ENCODE measurements around the gene PTGDS.

Gene PTGDS

DNA sequence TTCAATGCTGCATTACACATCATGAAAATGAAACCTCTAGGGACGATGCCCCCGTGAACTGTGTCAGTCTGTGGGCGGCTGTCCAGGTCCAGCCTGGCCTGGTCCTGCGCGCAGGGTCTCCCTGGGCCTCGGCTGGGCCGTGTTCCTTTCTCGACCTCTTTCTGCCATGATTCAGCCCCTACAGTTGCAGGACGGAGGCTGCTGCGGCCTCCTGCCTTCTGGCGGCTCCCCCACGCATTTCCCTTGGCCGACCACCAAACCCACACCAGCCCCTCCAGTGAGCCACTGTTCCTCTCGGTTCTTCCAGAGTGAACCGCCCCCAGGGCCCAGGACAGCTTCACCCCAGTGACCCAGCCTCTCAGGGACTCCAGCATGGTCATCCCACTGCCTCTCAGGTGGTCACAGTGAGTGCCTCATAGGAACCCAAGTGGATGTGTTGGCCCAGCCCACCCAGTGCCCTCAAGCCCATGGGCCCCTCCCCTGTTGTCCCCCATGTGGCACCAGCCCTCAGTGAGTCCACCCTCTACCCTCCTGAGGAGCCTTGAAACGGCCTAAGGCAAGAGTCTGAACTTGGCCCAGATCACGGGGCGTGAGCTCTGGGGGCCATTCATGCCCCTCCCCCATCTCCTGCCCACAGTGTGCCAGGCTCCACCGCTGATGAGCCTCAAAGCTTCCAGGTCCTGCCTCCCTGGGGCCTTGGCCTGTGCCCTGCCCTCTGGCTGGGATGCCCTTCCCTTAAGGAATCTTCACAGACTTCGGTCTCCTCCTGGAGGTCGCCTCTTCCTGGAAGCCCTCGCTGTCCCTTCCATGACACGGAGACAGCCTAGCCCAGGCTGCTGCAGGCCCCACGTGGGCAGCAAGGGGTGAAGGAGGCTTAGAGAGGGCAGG, 29.1 kb downstream of the PTGDS start:
- TF ChIP-seq GATA2 (IDR thresholded peaks at IDR 0.05; ENCODE audit: low read depth, low read length) (no peak), GATA3 (IDR thresholded peaks at IDR 0.05; ENCODE audit: low read depth, low read length) (no peak)

DNA sequence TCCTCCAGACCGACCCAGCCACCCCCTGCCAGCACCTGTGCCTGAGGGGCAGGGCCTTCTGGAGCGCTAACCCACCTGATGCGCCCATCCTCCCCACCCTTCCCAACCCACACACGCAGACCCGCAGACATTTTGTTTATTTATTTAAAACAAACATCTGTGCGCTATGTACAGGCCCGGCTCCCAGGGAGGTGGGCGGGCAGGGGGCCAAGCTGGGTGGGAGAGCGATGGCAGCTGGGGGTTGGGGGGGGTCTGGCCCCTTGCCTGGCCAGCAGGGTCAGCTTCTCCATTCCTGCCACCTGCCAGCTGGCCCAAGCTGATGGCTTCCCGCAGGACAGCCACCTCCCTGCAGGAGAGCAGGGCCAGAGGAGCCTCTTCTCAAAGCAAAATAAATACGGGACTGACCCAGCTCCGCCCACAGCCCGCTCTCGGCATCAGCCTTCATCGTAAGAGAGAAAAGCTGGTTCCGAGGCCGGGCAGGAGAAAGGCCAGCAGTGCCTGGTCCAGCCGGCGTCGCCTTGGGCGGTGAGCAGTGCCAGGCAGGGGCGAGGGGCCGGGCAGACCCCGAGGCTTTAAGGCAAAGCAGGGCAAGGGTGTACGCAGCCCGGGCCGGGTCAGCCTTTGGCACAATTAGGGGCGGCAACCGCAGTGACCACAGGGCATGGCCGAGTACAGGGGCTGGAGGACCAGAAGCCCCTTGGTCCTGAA, 30.0 kb downstream of the PTGDS start:
- TF ChIP-seq GATA2 (IDR thresholded peaks at IDR 0.05; ENCODE audit: low read depth, low read length) (no peak), GATA3 (IDR thresholded peaks at IDR 0.05; ENCODE audit: low read depth, low read length) (no peak)

DNA sequence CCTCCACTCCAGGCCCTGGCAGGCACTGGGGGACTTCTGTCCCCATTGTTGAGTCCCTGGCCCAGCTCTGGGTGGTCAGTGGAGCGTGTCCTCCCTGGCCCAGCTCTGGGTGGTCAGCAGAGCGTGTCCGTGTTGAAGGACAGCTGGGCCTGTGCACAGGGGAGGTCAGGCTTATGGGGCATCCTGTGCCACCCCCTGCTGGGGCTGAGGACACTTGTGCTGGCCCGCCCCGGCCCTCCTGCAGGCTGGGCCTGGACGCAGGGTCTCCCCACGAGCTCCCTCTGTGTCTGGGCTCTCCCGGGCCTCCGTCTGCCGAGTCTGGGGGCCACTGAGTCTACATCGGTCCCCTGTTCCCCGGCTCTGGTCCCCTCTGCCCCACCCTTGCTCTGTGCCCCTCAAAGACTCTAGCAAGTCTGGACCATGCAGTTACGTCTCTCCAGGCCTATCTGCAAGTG, 30.5 kb downstream of the PTGDS start:
- TF ChIP-seq GATA2 (IDR thresholded peaks at IDR 0.05; ENCODE audit: low read depth, low read length) (no peak), GATA3 (IDR thresholded peaks at IDR 0.05; ENCODE audit: low read depth, low read length) (no peak)

DNA sequence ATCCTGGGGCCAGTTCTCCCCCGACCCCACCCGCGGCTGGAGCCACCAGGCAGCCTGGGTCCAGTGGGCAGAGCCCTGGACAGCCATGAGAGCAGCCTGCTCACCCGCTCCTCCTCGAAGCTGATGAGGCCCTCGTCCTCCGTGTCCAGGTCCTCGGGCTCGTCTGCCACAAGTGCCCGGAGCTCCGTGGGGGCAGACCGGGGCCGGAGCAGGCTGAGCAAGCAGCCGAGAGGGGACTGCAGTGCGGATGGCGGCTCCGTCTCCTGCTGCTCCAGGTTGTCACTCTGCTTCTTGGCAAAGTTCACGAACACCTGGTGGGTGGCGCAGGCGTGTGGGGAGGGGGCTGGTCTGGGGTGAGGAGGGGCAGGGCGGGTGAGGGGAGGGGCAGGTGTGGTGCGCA, 31.0 kb downstream of the PTGDS start:
- TF ChIP-seq GATA2 (IDR thresholded peaks at IDR 0.05; ENCODE audit: low read depth, low read length), result no peak
- no peak for TF ChIP-seq GATA3 (IDR thresholded peaks at IDR 0.05; ENCODE audit: low read depth, low read length)

DNA sequence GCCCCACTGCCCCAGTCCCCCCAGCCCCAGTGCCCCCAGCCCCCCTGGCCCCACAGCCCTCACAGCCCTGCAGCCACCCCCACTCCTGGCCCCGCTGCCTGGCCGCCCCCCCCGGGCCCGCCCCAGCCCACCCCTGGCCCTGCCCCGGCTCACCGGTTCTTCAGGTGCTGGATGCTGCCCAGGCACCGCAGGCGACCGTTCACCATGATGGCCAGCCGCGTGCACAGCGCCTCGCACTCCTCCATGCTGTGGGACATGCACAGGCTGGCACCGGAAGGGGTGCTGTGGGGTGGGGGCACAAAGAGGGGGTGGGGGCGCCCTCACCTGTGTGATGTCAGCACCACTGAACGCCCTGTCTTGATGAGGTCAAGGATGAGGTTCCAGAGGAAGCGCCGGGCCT, 31.9 kb downstream of the PTGDS start:
- TF ChIP-seq GATA3 (IDR thresholded peaks at IDR 0.05; ENCODE audit: low read depth, low read length) (no peak), GATA2 (IDR thresholded peaks at IDR 0.05; ENCODE audit: low read depth, low read length) (no peak)

DNA sequence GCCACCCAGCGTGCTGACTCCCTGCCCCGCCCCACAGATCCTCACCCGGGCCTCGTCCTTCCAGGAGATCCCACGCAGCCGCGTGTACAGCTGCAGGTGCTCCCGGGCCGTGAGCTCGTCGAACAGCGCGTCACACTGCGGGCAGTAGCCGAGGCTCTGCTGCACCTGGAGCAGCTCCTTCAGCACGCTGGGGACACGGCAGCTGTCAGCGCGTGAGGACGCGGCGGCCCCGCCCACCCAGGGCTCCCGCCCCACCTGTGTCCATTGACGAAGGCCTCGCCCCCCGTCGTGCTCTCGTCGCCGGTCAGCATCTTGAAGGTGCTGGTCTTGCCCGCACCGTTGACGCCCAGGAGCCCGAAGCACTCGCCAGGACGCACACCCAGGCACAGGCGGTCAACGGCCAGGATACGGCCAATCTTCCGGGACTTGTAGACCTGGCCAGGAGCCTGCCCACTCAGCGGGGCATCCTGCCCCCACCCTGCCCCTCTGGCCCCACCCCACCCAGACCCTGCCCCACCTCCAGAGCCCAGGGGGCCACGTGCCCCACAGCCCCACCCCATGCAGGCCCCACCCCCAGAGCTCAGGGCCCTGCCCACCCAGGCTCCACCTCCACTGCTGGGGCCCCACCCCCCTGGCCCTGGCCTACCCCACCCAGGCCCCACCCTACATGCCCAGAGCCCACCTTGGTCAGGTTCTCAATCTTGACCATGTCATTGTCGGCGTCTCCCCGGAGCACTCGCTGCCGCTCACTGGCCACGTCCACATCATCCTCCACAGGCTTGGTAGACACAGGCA, 32.8 kb downstream of the PTGDS start:
- TF ChIP-seq GATA2 (IDR thresholded peaks at IDR 0.05; ENCODE audit: low read depth, low read length), result no peak

DNA sequence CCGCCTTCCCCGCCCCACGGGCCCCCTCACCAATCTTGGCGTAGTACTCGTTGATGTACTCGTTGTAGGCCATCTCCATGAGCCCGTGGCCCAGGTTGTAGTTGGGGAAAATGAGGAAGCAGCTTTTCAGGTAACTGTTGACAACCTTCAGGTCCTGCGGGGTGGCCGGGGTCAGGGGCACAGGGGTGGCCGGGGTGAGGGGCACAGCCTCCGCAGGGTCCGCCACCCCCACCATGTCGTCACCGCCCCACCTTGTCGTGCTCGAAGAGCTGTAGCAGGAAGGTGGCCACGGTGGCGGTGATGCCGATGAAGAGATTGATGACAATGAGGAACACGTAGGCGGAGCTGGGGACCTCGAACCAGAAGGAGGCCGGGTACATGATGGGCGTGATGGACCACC, 33.9 kb downstream of the PTGDS start:
- no peak for TF ChIP-seq GATA3 (IDR thresholded peaks at IDR 0.05; ENCODE audit: low read depth, low read length)
- no peak for TF ChIP-seq GATA2 (IDR thresholded peaks at IDR 0.05; ENCODE audit: low read depth, low read length)

DNA sequence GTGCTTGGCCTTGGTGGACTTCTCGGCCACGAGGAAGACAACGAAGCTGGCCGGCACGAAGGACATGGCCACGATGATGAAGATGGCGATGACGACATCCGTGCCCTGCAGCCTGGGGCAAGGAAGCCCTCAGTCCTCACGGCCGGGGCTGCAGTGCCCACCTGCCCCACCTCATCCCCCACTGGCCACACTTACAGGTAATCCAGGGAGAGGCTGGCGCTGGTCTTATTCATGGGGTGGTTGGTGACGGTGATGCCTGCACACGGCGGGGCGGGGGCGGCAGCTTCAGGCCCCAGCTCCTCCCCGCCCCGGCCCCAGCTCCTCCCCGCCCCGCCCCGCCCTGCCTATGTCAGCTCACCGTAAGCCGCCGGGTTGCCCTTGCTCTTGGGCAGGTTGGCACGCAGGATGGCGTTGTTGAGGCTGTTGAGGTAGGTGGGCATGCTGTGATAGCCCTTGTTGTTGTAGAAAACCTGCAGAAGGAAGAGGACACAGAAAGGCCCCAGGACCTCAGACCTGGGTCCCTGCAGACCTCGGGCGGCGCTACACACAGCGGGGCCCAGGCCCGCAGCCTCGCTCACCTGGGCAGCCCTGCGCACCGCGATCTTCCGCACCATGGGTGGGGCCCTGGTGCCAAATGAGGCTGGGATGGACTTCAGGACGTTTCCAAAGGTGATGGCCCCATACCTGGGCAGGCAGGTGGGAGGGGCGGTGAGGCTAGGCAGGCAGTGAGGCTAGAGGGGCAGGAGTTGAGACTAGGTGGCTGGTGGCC, 34.8 kb downstream of the PTGDS start:
- TF ChIP-seq GATA2 (IDR thresholded peaks at IDR 0.05; ENCODE audit: low read depth, low read length), result no peak
- no peak for TF ChIP-seq GATA3 (IDR thresholded peaks at IDR 0.05; ENCODE audit: low read depth, low read length)

DNA sequence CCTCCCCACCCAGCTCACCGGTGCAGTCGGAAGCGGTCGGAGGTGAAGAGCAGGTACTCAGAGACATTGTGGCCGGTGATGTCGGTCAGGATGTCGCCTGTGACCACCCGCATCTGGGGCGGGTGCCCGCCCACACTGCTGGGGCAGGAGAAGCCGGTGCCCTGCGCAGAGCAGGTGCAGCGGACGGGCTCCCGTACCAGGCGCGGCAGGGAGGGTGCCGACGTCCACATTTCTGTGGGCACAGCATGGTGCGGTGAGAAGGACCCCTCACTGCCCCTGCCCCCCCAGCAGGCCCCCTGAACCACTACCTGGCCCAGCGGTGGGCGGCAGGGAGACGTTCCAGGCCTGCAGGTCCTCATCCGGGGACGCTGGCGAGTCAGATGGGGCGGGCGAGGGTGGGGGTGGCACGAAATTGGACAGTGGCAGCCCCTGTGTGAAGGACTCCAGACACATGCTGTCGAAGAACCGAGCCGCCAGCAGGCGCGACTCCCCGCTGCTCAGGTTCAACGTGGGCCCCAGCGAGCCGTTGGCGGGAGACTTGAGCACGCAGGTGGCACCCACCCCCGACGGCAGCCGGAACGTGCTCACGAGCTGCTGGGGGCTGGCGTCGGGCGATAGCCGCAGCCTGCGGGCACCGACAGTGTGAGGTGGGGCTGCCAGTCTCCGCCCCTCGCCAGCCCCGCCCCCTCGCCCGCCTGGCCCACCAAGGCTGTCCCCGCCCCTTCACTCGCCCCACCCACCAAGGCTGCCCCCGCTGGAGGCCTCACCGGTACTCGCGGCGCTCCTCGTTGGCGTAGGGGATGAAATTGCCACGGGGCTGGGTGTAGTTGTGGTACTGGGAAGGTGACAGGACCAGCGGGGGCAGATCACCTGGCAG, 35.6 kb downstream of the PTGDS start:
- TF ChIP-seq GATA2 (IDR thresholded peaks at IDR 0.05; ENCODE audit: low read depth, low read length), result no peak
- TF ChIP-seq GATA3 (IDR thresholded peaks at IDR 0.05; ENCODE audit: low read depth, low read length), result no peak

DNA sequence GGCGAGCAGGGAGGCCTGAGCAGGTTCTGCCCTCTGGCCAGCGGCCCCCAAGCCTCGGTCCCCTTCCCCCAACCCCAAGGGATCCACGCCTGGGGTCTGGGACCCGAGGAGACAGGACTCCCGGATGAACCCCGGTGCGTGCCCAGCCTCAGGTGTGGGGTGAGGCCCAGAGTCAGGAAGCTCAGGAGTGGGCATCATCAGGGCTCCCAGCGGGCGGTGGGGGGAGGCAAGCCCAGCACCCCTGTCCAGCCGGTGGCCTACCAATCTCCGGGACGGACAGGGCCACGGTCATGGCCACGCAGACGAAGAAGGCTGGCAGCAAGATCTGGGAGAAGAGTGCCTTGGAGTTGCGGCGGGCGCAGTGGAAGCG, 36.3 kb downstream of the PTGDS start:
- TF ChIP-seq GATA3 (IDR thresholded peaks at IDR 0.05; ENCODE audit: low read depth, low read length) (no peak), GATA2 (IDR thresholded peaks at IDR 0.05; ENCODE audit: low read depth, low read length) (no peak)

DNA sequence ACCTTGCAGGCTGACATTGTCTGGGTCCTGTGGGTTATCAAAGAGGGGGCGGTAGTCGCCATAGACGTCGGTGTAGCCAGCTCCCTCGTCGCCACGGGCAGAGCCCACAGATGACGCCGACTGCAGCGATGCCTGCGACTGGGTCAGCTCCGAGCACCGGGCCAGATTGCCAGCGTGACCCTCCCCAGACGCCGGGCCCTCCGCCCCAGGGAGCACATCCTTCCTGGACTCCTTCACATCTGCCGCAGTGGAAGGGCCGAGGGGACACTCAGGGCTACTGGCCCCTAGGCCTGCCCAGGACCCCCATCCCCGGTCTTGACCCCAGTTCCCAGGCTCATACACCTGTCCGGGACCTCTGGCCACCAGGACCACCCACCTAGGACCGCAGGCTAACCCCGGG, 36.9 kb downstream of the PTGDS start:
- TF ChIP-seq GATA2 (IDR thresholded peaks at IDR 0.05; ENCODE audit: low read depth, low read length) (no peak), GATA3 (IDR thresholded peaks at IDR 0.05; ENCODE audit: low read depth, low read length) (no peak)

DNA sequence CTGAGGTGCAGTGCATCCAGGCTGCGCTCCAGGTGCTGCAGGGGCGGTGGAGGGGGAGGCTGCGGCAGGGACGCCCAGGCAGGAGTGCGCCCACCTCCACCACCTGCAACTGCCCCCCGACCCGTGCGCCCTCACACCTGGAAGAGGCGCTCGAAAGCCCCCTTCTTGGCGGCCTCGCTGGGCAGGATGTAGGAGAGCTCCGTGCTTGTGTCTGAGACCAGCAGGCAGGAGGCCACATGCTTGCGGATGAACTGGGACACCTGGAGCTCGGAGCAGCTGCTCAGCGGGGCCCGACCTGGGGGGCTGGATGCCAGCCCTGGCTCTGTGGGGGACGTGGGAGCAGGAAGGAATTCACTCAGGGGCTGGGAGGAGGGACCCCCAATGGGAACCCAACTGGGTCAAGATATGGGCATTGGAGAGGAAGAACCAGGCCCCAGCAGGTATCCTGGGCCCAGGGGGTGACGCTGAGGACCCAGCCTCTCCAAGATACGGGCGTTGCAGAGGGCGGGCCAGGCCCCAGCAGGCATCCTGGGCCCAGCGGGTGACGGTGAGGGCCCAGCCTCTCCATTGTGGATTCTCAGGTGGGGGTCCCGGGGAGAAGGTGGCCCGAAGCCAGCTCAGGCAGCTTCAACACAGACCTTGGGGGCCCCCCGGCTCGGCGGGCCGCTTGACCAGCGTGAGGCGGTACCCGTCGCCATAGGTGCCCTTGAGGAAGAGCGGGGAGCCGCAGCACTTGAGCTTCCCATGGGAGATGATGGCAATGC, 37.7 kb downstream of the PTGDS start:
- no peak for TF ChIP-seq GATA3 (IDR thresholded peaks at IDR 0.05; ENCODE audit: low read depth, low read length)
- no peak for TF ChIP-seq GATA2 (IDR thresholded peaks at IDR 0.05; ENCODE audit: low read depth, low read length)
